K562 (cell line): ENCODE measurements around the gene VSNL1. TPM values are rescaled to one million over a fixed set of nuclear protein-coding genes. Genes with fewer than 3 reads are reported as not detected.
A peak's percentile ranks its signal among the peaks of the same experiment; 100 is the strongest.

Source experiments
- ATAC-seq: fragments of 200-7000 bp; cut with Tn5 transposase; 3 replicates; pipeline ENCODE4 v1.9.1; 2020; ENCODE audit warnings: moderate library complexity
- BruUV-seq: library from RNA; stranded (reverse); fragments of 400-500 nt; replicated peaks from 2 replicates; lab custom pipeline; 2021; lab: Mats Ljungman, UMichigan
- CTCF ChIA-PET: fragments of 300-600 bp; formaldehyde crosslinking; extraction: SDS; loops from one replicate; lab custom pipeline; 2021; ENCODE audit warnings: low intra/inter-chr PET ratio; lab: Yijun Ruan, JAX
- POLR2A ChIA-PET: fragments of 300-600, 350-650 bp; sonication (Branson Sonifier 250); formaldehyde crosslinking; extraction: SDS; loops from one replicate; lab custom pipeline; 2021; ENCODE audit warnings: antibody characterized with exemption, inconsistent platforms; lab: Yijun Ruan, JAX
- DNase-seq, 4 experiments: peaks; one replicate each; pipeline versions ENCODE4 v3.0.0 to v3.0.0-alpha.2; 2011 to 2018; ENCODE audit warnings: low spot score in 3 of 4, mixed read lengths in 3 of 4; ENCODE audit errors: extremely low read depth in 1 of 4
- FAIRE-seq: peaks from 2 replicates; lab custom pipeline; 2011; peaks lifted over from hg19 to GRCh38; lab: Jason Lieb, UNC
- H2AFZ ChIP-seq: 2 replicates; pipeline ENCODE4 v1.6.0; 2011; ENCODE audit warnings: low read depth, low read length, control low read depth, inconsistent platforms
- H3K27ac ChIP-seq: fragments of 200-600 bp; 3 replicates; pipeline ENCODE4 v1.8.0; 2011; ENCODE audit warnings: low read depth, mild to moderate bottlenecking, control low read depth, inconsistent platforms, low read length, moderate library complexity, mixed read lengths; ENCODE audit errors: extremely low read depth
- H3K27me3 ChIP-seq, 2 experiments: fragments of 300-600 bp in 1 of 2; 2 replicates in 1 of 2; 3 replicates in 1 of 2; pipeline versions ENCODE4 v1.6.0 to v1.8.0; 2011; ENCODE audit warnings: inconsistent platforms in 2 of 2, low read length in 2 of 2, mild to moderate bottlenecking in 1 of 2, mixed read lengths in 1 of 2, moderate library complexity in 1 of 2; ENCODE audit not compliant: control insufficient read depth in 2 of 2, insufficient read depth in 2 of 2
- H3K36me3 ChIP-seq: fragments of 300-600 bp; 3 replicates; pipeline ENCODE4 v1.8.0; 2011; ENCODE audit warnings: mild to moderate bottlenecking, low read length, inconsistent platforms; ENCODE audit not compliant: control insufficient read depth, insufficient read depth
- H3K4me1 ChIP-seq, 2 experiments: fragments of 200-600 bp in 1 of 2; replicated peaks in 1 of 2; 2 replicates in 1 of 2; 3 replicates in 1 of 2; pipeline versions ENCODE4 v1.5.1 to v1.8.0; 2011; ENCODE audit warnings: inconsistent platforms in 2 of 2, low read length in 2 of 2, mild to moderate bottlenecking in 1 of 2, mixed read lengths in 1 of 2, moderate library complexity in 1 of 2; ENCODE audit not compliant: control insufficient read depth in 2 of 2, insufficient read depth in 2 of 2
- H3K4me2 ChIP-seq: 2 replicates; pipeline ENCODE4 v1.6.1; 2011; ENCODE audit warnings: low read length, control low read depth, inconsistent platforms, mixed read lengths; ENCODE audit not compliant: insufficient read depth
- H3K4me3 ChIP-seq: fragments of 200-600 bp; sonication (generic), shearing (Covaris generic); 2 replicates; pipeline ENCODE4 v1.5.1; 2016; ENCODE audit warnings: control low read depth, inconsistent platforms
- H3K79me2 ChIP-seq: fragments of 200-600 bp; 3 replicates; pipeline ENCODE4 v1.8.0; 2011; ENCODE audit warnings: low read length, inconsistent platforms; ENCODE audit not compliant: control insufficient read depth, insufficient read depth
- H3K9ac ChIP-seq, 2 experiments: 2 replicates each; pipeline versions ENCODE4 v1.6.0 to v1.6.1; 2011; ENCODE audit warnings: low read depth in 2 of 2, low read length in 2 of 2, control low read depth in 1 of 2, inconsistent platforms in 1 of 2, mild to moderate bottlenecking in 1 of 2, mixed read lengths in 1 of 2; ENCODE audit not compliant: insufficient read depth in 1 of 2
- H3K9me1 ChIP-seq: one replicate; pipeline ENCODE4 v1.6.0; 2011; ENCODE audit warnings: inconsistent platforms, mild to moderate bottlenecking, low read length, moderate library complexity; ENCODE audit not compliant: control insufficient read depth, insufficient read depth
- H3K9me3 ChIP-seq: replicated peaks from 2 replicates; pipeline ENCODE4 v1.5.1; 2011; ENCODE audit warnings: low read depth, low read length, inconsistent platforms; ENCODE audit not compliant: control insufficient read depth, insufficient read depth
- H4K20me1 ChIP-seq: replicated peaks from 2 replicates; pipeline ENCODE4 v1.6.1; 2011; ENCODE audit warnings: low read length, inconsistent platforms, mixed read lengths; ENCODE audit not compliant: control insufficient read depth, insufficient read depth
- ELF1 ChIP-seq: fragments of 200-800 bp; sonication (Bioruptor generic); IDR thresholded peaks from 2 replicates; pipeline ENCODE4 v1.6.1; 2016; ENCODE audit warnings: missing genetic modification characterization, missing compliant biosample characterization
- PKNOX1 ChIP-seq: fragments of 450-650 bp; IDR thresholded peaks from 2 replicates; pipeline ENCODE4 v1.6.1; 2016
- RFX1 ChIP-seq: fragments of 450-650 bp; IDR thresholded peaks from 2 replicates; pipeline ENCODE4 v1.6.1; 2016; ENCODE audit warnings: mild to moderate bottlenecking, moderate library complexity
- ZNF140 ChIP-seq: fragments of 250-450 bp; sonication (Bioruptor Pico); IDR thresholded peaks from 2 replicates; pipeline ENCODE4 v1.8.0; 2021; ENCODE audit warnings: moderate library complexity, mild to moderate bottlenecking, inconsistent platforms
- ZNF239 ChIP-seq: fragments of 250-450 bp; sonication (Bioruptor Pico); IDR thresholded peaks from 2 replicates; pipeline ENCODE4 v1.4.0; 2020; ENCODE audit warnings: mild to moderate bottlenecking
- WGBS: fragments of 100-300 bp; shearing (Covaris generic); methylation state at CpG from one replicate; pipeline ENCODE4 v1.1.6; 2016; ENCODE audit warnings: low coverage, mixed read lengths; ENCODE audit not compliant: insufficient coverage; ENCODE audit errors: missing lambda C conversion rate; 5-methylcytosine and 5-hydroxymethylcytosine counted together
- in situ Hi-C: fragments of 300-500 bp; cut with MboI; formaldehyde crosslinking; loops from 4 replicates; pipeline ENCODE4 v1.15.0; 2018; ENCODE audit warnings: inconsistent platforms, mixed read lengths
- intact Hi-C: fragments of 100-400 bp; cut with micrococcal nuclease; formaldehyde crosslinking; loops from 2 replicates; pipeline ENCODE4 v1.14.2; 2022
- polyA plus RNA-seq, 8 experiments: library from polyadenylated mRNA; depleted of rRNA in 4 of 8; stranded (reverse) in 5 of 8; unstranded in 3 of 8; fragments of >200 nt; fragmentation: Nextera tagmentation in 2 of 8; fragmentation: Illumina TruSeq in 1 of 8; extraction: Ambion mirVana in 2 of 8; extraction: Trizol in 1 of 8; gene quantifications; 2 replicates each; pipeline versions ENCODE4 v1.2.1 to v1.2.3, GENCODE V29; 2011 to 2014; ENCODE audit warnings: inconsistent platforms in 1 of 8, missing spikeins in 1 of 8
- total RNA-seq, 7 experiments: library from RNA; depleted of rRNA in 6 of 7; stranded (reverse); fragments of >200 nt in 6 of 7; fragmentation: Illumina TruSeq in 2 of 7; extraction: Trizol in 2 of 7; gene quantifications; 2 replicates each; pipeline versions ENCODE4 v1.2.1 to v1.2.3, GENCODE V29; 2011 to 2021; ENCODE audit warnings: low replicate concordance in 1 of 7

Gene VSNL1
- total and polyA plus RNA-seq, 9 of the 15 experiments (the other 6 are each of a cell fraction or from before 2014, with no cell fraction given): 0.20 TPM; not detected in 8

DNA sequence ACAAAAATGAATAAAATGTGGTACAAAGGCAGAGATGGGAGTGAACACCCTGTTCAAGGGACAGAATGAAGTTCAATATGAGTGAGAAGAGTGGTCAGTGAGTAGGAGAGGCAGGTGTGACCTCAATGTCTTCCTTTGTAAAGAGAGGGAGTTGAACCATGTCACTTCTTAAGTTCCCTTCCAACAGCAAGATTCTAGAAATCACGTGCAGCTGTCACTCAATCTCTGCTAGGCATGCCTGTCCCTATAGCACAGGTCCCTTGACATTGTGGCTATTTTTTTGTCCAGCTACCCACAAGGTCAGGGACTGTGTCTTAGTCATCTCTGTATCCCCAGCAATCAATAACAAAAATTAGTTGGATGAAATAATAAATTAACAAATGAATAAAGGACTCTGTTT lies 66.9 kb downstream of the VSNL1 start:
- CTCF ChIA-PET: no interaction called here
- no TSS peak for BruUV-seq
- no peaks in the 10 kb centered on the region for H3K9me3 ChIP-seq
- H4K20me1 ChIP-seq: no peaks in the 10 kb centered on the region
- no peaks in the 10 kb centered on the region for H3K79me2 ChIP-seq
- no peak overlapping the region for H3K4me2 ChIP-seq
- no peak for DNase-seq
- TF ChIP-seq ZNF140 (no peak), PKNOX1 (peak; percentile 47)
- TF ChIP-seq, all 486 proteins: peak for 1
- H3K4me3 ChIP-seq: no peak overlapping the region
- H3K4me1 ChIP-seq: no peaks in the 10 kb centered on the region; a peak in 1 of 5 replicates
- no peak overlapping the region for H3K27ac ChIP-seq
- no peak overlapping the region for H2AFZ ChIP-seq
- FAIRE-seq (no peak), ATAC-seq (no peak)
- in situ Hi-C loops: no loop called here
- POLR2A ChIA-PET: no interaction called here
- intact Hi-C loops: no loop called here
- H3K36me3 ChIP-seq: no peaks in the 10 kb centered on the region
- peaks cover 3 to 21% of the 10 kb centered on the region in 2 experiments; a peak in 4 of 5 replicates for H3K27me3 ChIP-seq
- H3K9me1 ChIP-seq: no peaks in the 10 kb centered on the region
- no peak overlapping the region for H3K9ac ChIP-seq
- 0% methylated on average over 1 of the region's 1 CpG for WGBS

- Histone ChIP-seq H3K4me3 (no peak overlapping the region), H4K20me1 (no peaks in the 10 kb centered on the region), H3K79me2 (no peaks in the 10 kb centered on the region), H3K9me3 (no peaks in the 10 kb centered on the region), H3K36me3 (no peaks in the 10 kb centered on the region), H3K4me2 (no peak overlapping the region), H3K4me1 (no peaks in the 10 kb centered on the region; a peak in 1 of 5 replicates), H3K27ac (no peak overlapping the region), H3K9ac (no peak overlapping the region), H3K9me1 (no peaks in the 10 kb centered on the region), H2AFZ (no peak overlapping the region), H3K27me3 (peaks cover 2 to 21% of the 10 kb centered on the region in 2 experiments; a peak in 4 of 5 replicates)
- intact Hi-C loops (no loop called here), in situ Hi-C loops (no loop called here)
- no peak for FAIRE-seq
- no peak for DNase-seq
- peak; percentile 25; the same call in 1 of the 2 replicates for TF ChIP-seq RFX1
- no peak for TF ChIP-seq ELF1 (tag)
- TF ChIP-seq ZNF239 (CRISPR knock-in tag): no peak
- ChIA-PET CTCF (no interaction called here), POLR2A (interaction anchor here (0.6 to 0.8 kb wide), 2 partner anchors 26 to 185 kb away, joined by 3 read pairs; no protein-coding TSS in a partner anchor)
- WGBS: 3% methylated on average over 4 of the region's 4 CpGs
- no TSS peak for BruUV-seq
- no peak for ATAC-seq
Measured at GRCh38 chr2:17608251-17608650, 67.8 kb downstream of the VSNL1 start.
